Measurements from ENCODE around the gene ATP9A. TPM values are rescaled to one million over a fixed set of nuclear protein-coding genes. Genes with fewer than 3 reads are reported as not detected.

ATP9A gene
- total and polyA plus RNA-seq, 2 donors (not counting 3 experiments of a cell fraction or from before 2014, with no cell fraction given) = 20.9 to 41.5 TPM

- CTCF ChIA-PET = no interaction called here
- Histone ChIP-seq H3K36me3 (ENCODE audit: control insufficient read depth in 2 of 2, extremely low read depth in 1 of 2, insufficient read depth in 2 of 2, low read length in 2 of 2) (no peaks in the 10 kb centered on the region), H3K4me3 (replicated peaks in 1 of 3; ENCODE audit: insufficient read depth in 1 of 3, low read depth in 1 of 3, low read length in 3 of 3) (no peak overlapping the region), H2AFZ (ENCODE audit: low read depth, low read length) (no peak overlapping the region), H3K27ac (ENCODE audit: insufficient read depth, low read depth, low read length) (no peak overlapping the region), H3K9ac (replicated peaks; ENCODE audit: extremely low read depth, insufficient read depth, low read length) (no peak overlapping the region), H3K79me2 (ENCODE audit: control insufficient read depth, insufficient read depth, low read length) (no peaks in the 10 kb centered on the region), H3K4me2 (ENCODE audit: insufficient read depth, low read length) (no peak overlapping the region), H3K9me3 (replicated peaks; ENCODE audit: control insufficient read depth, insufficient read depth, low read length) (no peaks in the 10 kb centered on the region), H3K27me3 (ENCODE audit: control insufficient read depth in 2 of 2, insufficient read depth in 2 of 2, low read length in 2 of 2) (peaks cover 2 to 5% of the 10 kb centered on the region in 2 experiments), H3K4me1 (ENCODE audit: control insufficient read depth, extremely low read depth, insufficient read depth, low read length) (no peaks in the 10 kb centered on the region), H3K9me1 (replicated peaks; ENCODE audit: control insufficient read depth, extremely low read depth, insufficient read depth, low read length) (no peaks in the 10 kb centered on the region), H4K20me1 (replicated peaks; ENCODE audit: control insufficient read depth, extremely low read depth, insufficient read depth, low read length) (no peaks in the 10 kb centered on the region)
- DNase-seq (ENCODE audit: low read depth, low spot score) = no peak
- no peak for TF ChIP-seq GATA2 (IDR thresholded peaks at IDR 0.05; ENCODE audit: insufficient read depth, insufficient read length, low read depth, low read length)
- TF ChIP-seq EZH2 (IDR thresholded peaks at IDR 0.05; ENCODE audit: borderline replicate concordance, low read depth, low read length, severe bottlenecking) = no peak
- TF ChIP-seq MAX (IDR thresholded peaks at IDR 0.05; ENCODE audit: insufficient read depth, insufficient read length) = no peak
- TF ChIP-seq FOS (IDR thresholded peaks at IDR 0.05; ENCODE audit: borderline replicate concordance, insufficient read depth, low read length) = no peak
- TF ChIP-seq JUN (IDR thresholded peaks at IDR 0.05; ENCODE audit: borderline replicate concordance, insufficient read depth, insufficient read length, low read depth) = no peak
- no peak for TF ChIP-seq MYC (IDR thresholded peaks at IDR 0.05; ENCODE audit: low read depth, low read length)
- no TSS peak for BruUV-seq (replicated peaks)
- intact Hi-C loops (cut with micrococcal nuclease) (no loop called here), dilution Hi-C loops (cut with MboI; ENCODE audit: extremely low pct_ligation_motif_present, low sequenced_read_pairs) (loop anchor here (25.0 kb wide), 1 partner anchor 167 kb away; no protein-coding TSS in a partner anchor)
- POLR2A ChIA-PET = no interaction called here
- FAIRE-seq = no peak
Measured at GRCh38 chr20:51579137-51579536, 189.1 kb downstream of the ATP9A start.

- FAIRE-seq = no peak
Measured at GRCh38 chr20:51578145-51578459, 190.1 kb downstream of the ATP9A start.

More at GRCh38 chr20:51578145-51578459, 190.1 kb downstream of the ATP9A start:
- ChIA-PET CTCF (interaction anchor here (0.6 to 0.8 kb wide), 2 partner anchors 16 to 205 kb away, joined by 3 to 4 read pairs; no protein-coding TSS in a partner anchor), POLR2A (no interaction called here)
- dilution Hi-C loops (cut with MboI; ENCODE audit: extremely low pct_ligation_motif_present, low sequenced_read_pairs) (loop anchor here (25.0 kb wide), 1 partner anchor 166 kb away; no protein-coding TSS in a partner anchor), intact Hi-C loops (cut with micrococcal nuclease) (no loop called here)
- H3K4me2 ChIP-seq (ENCODE audit: insufficient read depth, low read length) = no peak overlapping the region
- no TSS peak for BruUV-seq (replicated peaks)
- TF ChIP-seq MYC (IDR thresholded peaks at IDR 0.05; ENCODE audit: low read depth, low read length) (no peak), GATA2 (IDR thresholded peaks at IDR 0.05; ENCODE audit: insufficient read depth, insufficient read length, low read depth, low read length) (no peak), POLR2AphosphoS5 (IDR thresholded peaks at IDR 0.05; ENCODE audit: insufficient read depth, low read depth, low read length) (no peak), MAX (IDR thresholded peaks at IDR 0.05; ENCODE audit: insufficient read depth, insufficient read length) (no peak)
- peaks cover 0 to 5% of the 10 kb centered on the region in 2 experiments for H3K27me3 ChIP-seq (ENCODE audit: control insufficient read depth in 2 of 2, insufficient read depth in 2 of 2, low read length in 2 of 2)
- no peaks in the 10 kb centered on the region for H4K20me1 ChIP-seq (replicated peaks; ENCODE audit: control insufficient read depth, extremely low read depth, insufficient read depth, low read length)
- no peak overlapping the region for H3K9ac ChIP-seq (replicated peaks; ENCODE audit: extremely low read depth, insufficient read depth, low read length)
- no peak overlapping the region for H3K4me3 ChIP-seq (replicated peaks in 1 of 3; ENCODE audit: insufficient read depth in 1 of 3, low read depth in 1 of 3, low read length in 3 of 3)
- H2AFZ ChIP-seq (ENCODE audit: low read depth, low read length) = no peak overlapping the region
- no peaks in the 10 kb centered on the region for H3K79me2 ChIP-seq (ENCODE audit: control insufficient read depth, insufficient read depth, low read length)
- no peaks in the 10 kb centered on the region for H3K4me1 ChIP-seq (ENCODE audit: control insufficient read depth, extremely low read depth, insufficient read depth, low read length)
- H3K9me3 ChIP-seq (replicated peaks; ENCODE audit: control insufficient read depth, insufficient read depth, low read length) = no peaks in the 10 kb centered on the region
- no peak overlapping the region for H3K27ac ChIP-seq (ENCODE audit: insufficient read depth, low read depth, low read length)
- no peaks in the 10 kb centered on the region for H3K9me1 ChIP-seq (replicated peaks; ENCODE audit: control insufficient read depth, extremely low read depth, insufficient read depth, low read length)
- no peaks in the 10 kb centered on the region for H3K36me3 ChIP-seq (ENCODE audit: control insufficient read depth in 2 of 2, extremely low read depth in 1 of 2, insufficient read depth in 2 of 2, low read length in 2 of 2)
- DNase-seq (ENCODE audit: low read depth, low spot score) = no peak
